Uterus (tissue), 4 donors: Measurements from ENCODE around the gene ABCA13. TPM values are rescaled to one million over a fixed set of nuclear protein-coding genes. Genes with fewer than 3 reads are reported as not detected.

Experiments
- DNase-seq, 2 donors: peaks; one replicate each; pipeline ENCODE4 v3.0.0-alpha.2; 2019 to 2020
- H3K27ac ChIP-seq, 2 donors: fragments of 200-600 bp; sonication (generic); 1 replicate in 1 of 2; 2 replicates in 1 of 2; pipeline ENCODE4 v1.5.1; 2016 to 2018
- H3K27me3 ChIP-seq, 2 donors: fragments of 200-600 bp; sonication (generic); one replicate each; pipeline ENCODE4 v1.5.1; 2018 to 2019; ENCODE audit warnings: control low read depth in 1 of 2
- H3K36me3 ChIP-seq, 2 donors: fragments of 200-600 bp; sonication (generic); one replicate each; pipeline ENCODE4 v1.5.1; 2019; ENCODE audit warnings: control low read depth in 1 of 2
- H3K4me1 ChIP-seq, 2 donors: fragments of 200-600 bp; sonication (generic); one replicate each; pipeline ENCODE4 v1.5.1; 2018 to 2019; ENCODE audit warnings: control low read depth in 1 of 2
- H3K4me3 ChIP-seq, 2 donors: fragments of 200-600 bp; sonication (generic); 1 replicate in 1 of 2; 2 replicates in 1 of 2; pipeline ENCODE4 v1.5.1; 2018 to 2019; ENCODE audit warnings: mild to moderate bottlenecking in 1 of 2
- H3K9me3 ChIP-seq, 2 donors: fragments of 200-600 bp; sonication (generic); one replicate each; pipeline ENCODE4 v1.5.1; 2019; ENCODE audit warnings: control low read depth in 1 of 2
- POLR2A ChIP-seq, 2 donors: fragments of 450-650 bp; IDR thresholded peaks; one replicate each; pipeline ENCODE4 v1.6.1; 2016; ENCODE audit warnings: antibody characterized with exemption in 2 of 2, mild to moderate bottlenecking in 1 of 2, moderate library complexity in 1 of 2
- intact Hi-C: fragments of 100-400 bp; cut with DNase I; formaldehyde crosslinking; loops from one replicate; pipeline ENCODE4 v1.15.1; 2023; ENCODE audit warnings: low total_unique reads
- total RNA-seq, 4 donors: library from RNA; depleted of rRNA in 3 of 4; stranded (reverse); fragments of >200 nt in 3 of 4; gene quantifications; one replicate each; pipeline versions ENCODE4 v1.1.0 to v1.2.4, GENCODE V29; 2014 to 2023
- TF ChIP-seq, protein P1 (sequence below), 4 experiments: fragments of 200-600 bp in 2 of 4; fragments of 450-650 bp in 2 of 4; sonication (generic) in 2 of 4; IDR thresholded peaks; one replicate each; pipeline ENCODE4 v1.5.1; 2016 to 2019; ENCODE audit warnings: antibody characterized with exemption in 4 of 4, mild to moderate bottlenecking in 2 of 4, moderate library complexity in 1 of 4
- donor health status: DM: yes; HTN: yes; CAD: no.

ABCA13 gene, protein sequence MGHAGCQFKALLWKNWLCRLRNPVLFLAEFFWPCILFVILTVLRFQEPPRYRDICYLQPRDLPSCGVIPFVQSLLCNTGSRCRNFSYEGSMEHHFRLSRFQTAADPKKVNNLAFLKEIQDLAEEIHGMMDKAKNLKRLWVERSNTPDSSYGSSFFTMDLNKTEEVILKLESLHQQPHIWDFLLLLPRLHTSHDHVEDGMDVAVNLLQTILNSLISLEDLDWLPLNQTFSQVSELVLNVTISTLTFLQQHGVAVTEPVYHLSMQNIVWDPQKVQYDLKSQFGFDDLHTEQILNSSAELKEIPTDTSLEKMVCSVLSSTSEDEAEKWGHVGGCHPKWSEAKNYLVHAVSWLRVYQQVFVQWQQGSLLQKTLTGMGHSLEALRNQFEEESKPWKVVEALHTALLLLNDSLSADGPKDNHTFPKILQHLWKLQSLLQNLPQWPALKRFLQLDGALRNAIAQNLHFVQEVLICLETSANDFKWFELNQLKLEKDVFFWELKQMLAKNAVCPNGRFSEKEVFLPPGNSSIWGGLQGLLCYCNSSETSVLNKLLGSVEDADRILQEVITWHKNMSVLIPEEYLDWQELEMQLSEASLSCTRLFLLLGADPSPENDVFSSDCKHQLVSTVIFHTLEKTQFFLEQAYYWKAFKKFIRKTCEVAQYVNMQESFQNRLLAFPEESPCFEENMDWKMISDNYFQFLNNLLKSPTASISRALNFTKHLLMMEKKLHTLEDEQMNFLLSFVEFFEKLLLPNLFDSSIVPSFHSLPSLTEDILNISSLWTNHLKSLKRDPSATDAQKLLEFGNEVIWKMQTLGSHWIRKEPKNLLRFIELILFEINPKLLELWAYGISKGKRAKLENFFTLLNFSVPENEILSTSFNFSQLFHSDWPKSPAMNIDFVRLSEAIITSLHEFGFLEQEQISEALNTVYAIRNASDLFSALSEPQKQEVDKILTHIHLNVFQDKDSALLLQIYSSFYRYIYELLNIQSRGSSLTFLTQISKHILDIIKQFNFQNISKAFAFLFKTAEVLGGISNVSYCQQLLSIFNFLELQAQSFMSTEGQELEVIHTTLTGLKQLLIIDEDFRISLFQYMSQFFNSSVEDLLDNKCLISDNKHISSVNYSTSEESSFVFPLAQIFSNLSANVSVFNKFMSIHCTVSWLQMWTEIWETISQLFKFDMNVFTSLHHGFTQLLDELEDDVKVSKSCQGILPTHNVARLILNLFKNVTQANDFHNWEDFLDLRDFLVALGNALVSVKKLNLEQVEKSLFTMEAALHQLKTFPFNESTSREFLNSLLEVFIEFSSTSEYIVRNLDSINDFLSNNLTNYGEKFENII (N-terminal part only)
- total RNA-seq: 1 to 10 TPM in 1 of 4 donors, under 1 TPM in 2, not detected in 1; 0.12 to 1.0 (median 0.26) TPM

DNA sequence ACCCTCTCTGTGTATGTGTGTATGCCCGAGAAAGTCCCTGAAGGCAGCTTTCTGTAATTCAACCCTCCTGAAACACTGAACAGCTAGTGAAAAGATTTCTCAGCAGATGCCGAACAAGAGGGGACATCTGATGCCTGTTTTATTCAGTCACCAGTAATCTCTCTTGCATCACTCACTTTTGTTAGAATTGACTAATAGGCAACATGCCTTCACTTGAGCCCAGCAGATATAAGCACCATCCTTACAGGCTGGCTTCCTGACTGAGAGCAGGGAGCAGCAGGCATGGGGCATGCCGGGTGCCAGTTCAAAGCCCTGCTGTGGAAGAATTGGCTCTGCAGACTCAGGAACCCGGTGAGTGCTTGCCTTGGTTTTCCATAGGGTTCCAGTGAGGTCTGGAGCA lies at the start of gene ABCA13:
Gene ABCA13, plus strand, starts transcription at position 257 of the 400 bp plus-strand sequence. Its CDS starts 26 bp downstream, at position 283.
- H3K27me3 ChIP-seq: no peaks in the 10 kb centered on the region
- TF ChIP-seq POLR2A (IDR thresholded peaks at IDR 0.05): no peak
- TF ChIP-seq, protein P1, sequence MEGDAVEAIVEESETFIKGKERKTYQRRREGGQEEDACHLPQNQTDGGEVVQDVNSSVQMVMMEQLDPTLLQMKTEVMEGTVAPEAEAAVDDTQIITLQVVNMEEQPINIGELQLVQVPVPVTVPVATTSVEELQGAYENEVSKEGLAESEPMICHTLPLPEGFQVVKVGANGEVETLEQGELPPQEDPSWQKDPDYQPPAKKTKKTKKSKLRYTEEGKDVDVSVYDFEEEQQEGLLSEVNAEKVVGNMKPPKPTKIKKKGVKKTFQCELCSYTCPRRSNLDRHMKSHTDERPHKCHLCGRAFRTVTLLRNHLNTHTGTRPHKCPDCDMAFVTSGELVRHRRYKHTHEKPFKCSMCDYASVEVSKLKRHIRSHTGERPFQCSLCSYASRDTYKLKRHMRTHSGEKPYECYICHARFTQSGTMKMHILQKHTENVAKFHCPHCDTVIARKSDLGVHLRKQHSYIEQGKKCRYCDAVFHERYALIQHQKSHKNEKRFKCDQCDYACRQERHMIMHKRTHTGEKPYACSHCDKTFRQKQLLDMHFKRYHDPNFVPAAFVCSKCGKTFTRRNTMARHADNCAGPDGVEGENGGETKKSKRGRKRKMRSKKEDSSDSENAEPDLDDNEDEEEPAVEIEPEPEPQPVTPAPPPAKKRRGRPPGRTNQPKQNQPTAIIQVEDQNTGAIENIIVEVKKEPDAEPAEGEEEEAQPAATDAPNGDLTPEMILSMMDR (IDR thresholded peaks at IDR 0.05): no peak
- H3K36me3 ChIP-seq: no peaks in the 10 kb centered on the region
- no peaks in the 10 kb centered on the region for H3K9me3 ChIP-seq
- no peak within 1 kb of the TSS for H3K4me3 ChIP-seq
- no peaks in the 10 kb centered on the region for H3K4me1 ChIP-seq
- intact Hi-C loops: no loop called here
- no peak within 1 kb of the TSS for H3K27ac ChIP-seq
- DNase-seq: no peak

DNA sequence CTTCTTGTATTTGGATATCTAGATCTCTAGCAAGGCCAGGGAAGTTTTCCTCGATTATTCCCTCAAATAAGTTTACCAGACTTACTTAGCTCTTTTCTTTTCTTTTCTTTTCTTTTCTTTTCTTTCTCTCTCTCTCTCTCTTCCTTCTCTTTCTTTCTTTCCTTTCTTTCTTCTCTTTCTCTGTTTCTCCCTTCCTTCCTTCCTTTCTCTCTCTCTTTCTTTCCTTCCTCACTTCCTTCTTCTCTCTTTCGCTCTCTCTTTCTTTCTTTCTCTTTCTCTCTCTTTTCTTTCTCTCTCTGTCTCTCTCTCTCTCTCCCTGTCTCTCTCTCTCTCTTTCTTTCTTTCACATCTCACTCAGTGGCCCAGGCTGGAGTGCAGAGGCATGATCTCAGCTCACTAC lies 45.2 kb upstream of the ABCA13 start:
- intact Hi-C loops: no loop called here
- no peak for DNase-seq
- Histone ChIP-seq H3K27ac (no peak overlapping the region), H3K9me3 (no peaks in the 10 kb centered on the region), H3K36me3 (no peaks in the 10 kb centered on the region), H3K4me1 (no peaks in the 10 kb centered on the region), H3K27me3 (no peaks in the 10 kb centered on the region), H3K4me3 (no peak overlapping the region)
- TF ChIP-seq, protein P1 (IDR thresholded peaks at IDR 0.05): no peak
- no peak for TF ChIP-seq POLR2A (IDR thresholded peaks at IDR 0.05)

DNA sequence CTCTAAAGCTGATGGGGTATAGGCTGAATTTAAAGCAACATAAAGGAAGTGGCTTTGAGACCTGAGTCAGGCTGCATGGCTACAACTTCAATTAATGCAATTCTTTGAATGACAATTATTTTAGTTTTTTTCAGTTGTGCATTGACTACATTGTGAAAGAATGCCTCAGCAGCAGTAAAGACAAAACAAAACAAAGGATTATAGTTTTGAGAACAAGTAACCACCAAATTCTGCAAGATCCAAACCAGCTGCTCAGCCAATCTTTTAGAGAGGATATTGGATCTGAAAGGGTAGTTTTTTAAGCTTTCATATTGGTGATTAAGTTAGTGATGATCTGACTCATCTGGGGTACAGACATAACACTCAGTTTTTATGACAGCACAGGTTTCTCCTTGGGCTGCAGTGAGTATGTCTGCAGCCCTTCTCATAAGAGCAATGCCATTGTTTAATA lies 40.6 kb upstream of the ABCA13 start:
- TF ChIP-seq, protein P1 (IDR thresholded peaks at IDR 0.05): no peak
- no peak for TF ChIP-seq POLR2A (IDR thresholded peaks at IDR 0.05)
- H3K9me3 ChIP-seq: no peaks in the 10 kb centered on the region
- no peak overlapping the region for H3K4me3 ChIP-seq
- no peaks in the 10 kb centered on the region for H3K4me1 ChIP-seq
- no peak overlapping the region for H3K27ac ChIP-seq
- no peaks in the 10 kb centered on the region for H3K36me3 ChIP-seq
- intact Hi-C loops: no loop called here
- H3K27me3 ChIP-seq: no peaks in the 10 kb centered on the region
- DNase-seq: no peak

DNA sequence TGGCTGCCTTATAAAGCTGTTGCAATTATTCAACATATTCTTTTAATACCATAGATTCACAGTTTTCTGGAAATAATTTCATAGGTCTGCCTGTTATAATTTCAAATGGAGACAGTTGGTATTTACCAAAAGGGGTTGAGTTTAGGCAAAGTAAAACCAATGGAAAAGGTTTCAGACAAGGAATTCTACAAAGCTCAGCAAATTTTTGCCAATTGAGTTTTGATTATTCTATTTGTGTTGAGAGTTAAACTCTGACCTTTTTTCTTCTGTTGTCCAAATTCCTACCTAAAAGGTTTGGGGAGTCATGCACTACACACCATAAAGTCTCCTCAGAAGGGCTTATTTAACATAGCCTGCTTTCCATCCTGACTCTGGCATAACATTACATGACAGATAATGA lies 38.5 kb upstream of the ABCA13 start:
- H3K4me3 ChIP-seq: no peak overlapping the region
- no peaks in the 10 kb centered on the region for H3K36me3 ChIP-seq
- H3K9me3 ChIP-seq: no peaks in the 10 kb centered on the region
- intact Hi-C loops: no loop called here
- H3K27me3 ChIP-seq: no peaks in the 10 kb centered on the region
- no peak for DNase-seq
- TF ChIP-seq, protein P1 (IDR thresholded peaks at IDR 0.05): no peak
- TF ChIP-seq POLR2A (IDR thresholded peaks at IDR 0.05): no peak
- H3K4me1 ChIP-seq: no peaks in the 10 kb centered on the region
- no peak overlapping the region for H3K27ac ChIP-seq
